Lower leg skin (tissue), 3 donors: ENCODE measurements around the gene CAP2.

Experiments used
- CTCF ChIP-seq, 3 donors: fragments of 450-650 bp; IDR thresholded peaks; one replicate each; pipeline ENCODE4 v1.5.1; 2016; ENCODE audit warnings: antibody characterized with exemption in 3 of 3, mild to moderate bottlenecking in 3 of 3, moderate library complexity in 2 of 3
- POLR2A ChIP-seq, 2 donors: fragments of 450-650 bp; IDR thresholded peaks; one replicate each; pipeline ENCODE4 v1.6.1; 2016 to 2017; ENCODE audit warnings: antibody characterized with exemption in 2 of 2, mild to moderate bottlenecking in 1 of 2, moderate library complexity in 1 of 2

- TF ChIP-seq CTCF (IDR thresholded peaks at IDR 0.05) (no peak), POLR2A (IDR thresholded peaks at IDR 0.05) (no peak)
Observed at GRCh38 chr6:17482711-17483110, 89.3 kb downstream of the CAP2 start.
